GM18867 (cell line): Measurements from ENCODE around the gene LYZL1.
A peak's percentile ranks its signal among the peaks of the same experiment; 100 is the strongest.
"Not testable (repeated sequence)": the region's sequence is repeated elsewhere in the genome, so short reads cannot be mapped to it uniquely, and the experiment has no call there.

Experiments used
- ATAC-seq: cut with Tn5 transposase; IDR thresholded peaks from one replicate; pipeline ENCODE4 v1.9.1; 2021; ENCODE audit warnings: mild to moderate bottlenecking, moderate library complexity; ENCODE audit not compliant: unreplicated experiment

The LYZL1 gene

DNA sequence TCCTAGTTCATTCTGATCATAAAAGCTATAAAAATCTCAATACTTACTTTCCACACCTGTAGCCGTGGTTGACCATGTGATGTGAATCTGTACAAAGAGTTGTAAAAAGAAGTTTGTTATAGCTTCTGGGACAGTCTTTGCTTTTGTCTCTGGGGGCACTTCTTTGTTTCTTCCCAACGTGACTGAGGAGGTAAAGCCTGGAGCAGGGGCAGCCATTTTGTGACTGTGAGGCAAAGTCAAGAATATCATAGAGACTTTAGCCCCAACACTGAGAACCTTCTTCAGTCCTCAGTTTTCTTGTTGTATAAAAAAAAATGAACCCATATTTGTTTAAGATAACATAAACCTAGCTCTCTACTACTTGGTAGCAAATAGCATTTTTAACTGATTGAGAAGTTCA is 29.4 kb upstream of the LYZL1 start:
- ATAC-seq: no peak

DNA sequence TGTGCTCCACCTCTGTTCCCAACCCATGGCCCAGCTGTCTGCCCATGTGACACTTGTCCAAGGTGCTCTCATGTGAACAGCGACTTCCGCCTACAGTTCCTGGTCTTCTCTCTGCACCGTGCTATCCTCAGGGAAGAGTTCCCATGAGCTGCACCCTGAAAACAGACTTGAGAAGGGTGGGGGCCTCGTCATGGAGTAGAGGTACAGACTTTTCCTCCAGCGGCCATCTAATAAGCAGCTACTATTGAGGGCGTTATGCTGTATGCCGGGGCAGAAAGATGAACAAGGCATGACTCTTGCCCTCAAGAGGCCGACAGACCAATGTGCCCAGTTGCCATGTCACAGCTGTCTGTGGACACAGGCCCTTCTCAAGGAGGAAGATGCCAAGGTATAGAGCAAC is 25.4 kb upstream of the LYZL1 start:
- no peak for ATAC-seq

GRCh38 chr10:29265210-29265768 is 23.6 kb upstream of the LYZL1 start:
- no peak for ATAC-seq

DNA sequence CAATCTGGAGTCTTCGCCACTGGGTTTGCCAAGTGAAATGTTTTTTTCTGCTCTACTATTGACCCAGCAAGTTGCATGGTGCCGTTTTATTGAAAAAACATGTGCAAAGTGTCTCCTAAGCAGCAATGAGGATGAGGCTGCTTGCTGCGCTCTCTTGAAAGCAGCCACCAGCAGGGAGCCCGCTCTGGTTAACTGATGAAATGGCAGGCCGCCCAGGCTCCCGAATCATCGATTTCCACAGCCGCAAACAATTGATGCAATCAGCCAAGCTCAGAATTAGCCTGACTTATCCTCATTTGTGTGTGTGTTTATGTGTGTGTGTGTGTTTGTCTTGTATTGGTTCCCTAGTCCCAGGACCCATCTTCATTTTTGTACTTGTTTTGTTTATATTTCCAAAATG is 22.2 kb upstream of the LYZL1 start:
- no peak for ATAC-seq

DNA sequence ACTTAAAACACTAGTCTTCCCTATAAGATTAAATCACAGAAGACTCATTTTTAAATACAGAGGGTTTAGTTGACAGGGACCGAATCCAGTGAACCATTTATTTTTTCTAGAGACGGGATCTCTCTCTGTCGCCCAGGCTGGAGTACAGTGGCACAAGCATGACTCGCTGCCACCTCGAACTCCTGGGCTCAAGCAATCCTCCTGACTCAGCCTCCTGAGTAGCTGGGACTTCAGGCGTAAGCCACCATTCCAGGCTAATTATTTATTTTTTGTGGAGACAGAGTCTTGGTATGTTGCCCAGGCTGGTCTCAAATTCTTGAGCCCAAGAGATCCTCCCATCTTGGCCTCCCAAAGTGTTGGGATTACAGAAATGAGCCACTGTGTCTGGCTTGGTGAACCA is 20.9 kb upstream of the LYZL1 start:
- ATAC-seq: no peak

GRCh38 chr10:29269486-29269885 is 19.4 kb upstream of the LYZL1 start:
- ATAC-seq: no peak

- no peak for ATAC-seq
Measured at GRCh38 chr10:29270883-29271282, 18.0 kb upstream of the LYZL1 start.

DNA sequence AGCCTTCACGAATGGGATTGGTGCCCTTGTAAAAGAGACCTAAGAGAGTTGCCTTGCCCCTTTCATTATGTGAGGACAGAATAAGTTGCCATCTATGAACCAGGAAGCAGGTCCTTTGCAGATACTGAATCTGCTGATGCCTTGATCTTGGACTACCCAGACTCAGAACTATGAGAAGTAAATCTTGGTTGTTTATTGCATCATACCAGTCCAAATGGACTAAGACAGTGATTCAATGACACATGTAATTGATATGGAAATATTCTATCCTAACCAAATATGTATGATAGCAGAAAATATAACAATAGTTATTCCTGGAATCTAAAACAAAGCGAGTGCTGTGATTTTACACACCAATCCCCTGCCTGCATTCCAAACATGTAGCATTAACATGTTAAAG is 17.0 kb upstream of the LYZL1 start:
- no peak for ATAC-seq

- ATAC-seq: no peak
Measured at GRCh38 chr10:29273478-29273877, 15.4 kb upstream of the LYZL1 start.

- no peak for ATAC-seq
Measured at GRCh38 chr10:29276251-29276850, 12.5 kb upstream of the LYZL1 start.

GRCh38 chr10:29277296-29277695 is 11.6 kb upstream of the LYZL1 start:
- no peak for ATAC-seq

- ATAC-seq: no peak
Measured at GRCh38 chr10:29279779-29280487, 8.9 kb upstream of the LYZL1 start.

GRCh38 chr10:29280488-29280840 is 8.4 kb upstream of the LYZL1 start:
- no peak for ATAC-seq

GRCh38 chr10:29285624-29286051 is 3.2 kb upstream of the LYZL1 start:
- ATAC-seq: peak; percentile 96

DNA sequence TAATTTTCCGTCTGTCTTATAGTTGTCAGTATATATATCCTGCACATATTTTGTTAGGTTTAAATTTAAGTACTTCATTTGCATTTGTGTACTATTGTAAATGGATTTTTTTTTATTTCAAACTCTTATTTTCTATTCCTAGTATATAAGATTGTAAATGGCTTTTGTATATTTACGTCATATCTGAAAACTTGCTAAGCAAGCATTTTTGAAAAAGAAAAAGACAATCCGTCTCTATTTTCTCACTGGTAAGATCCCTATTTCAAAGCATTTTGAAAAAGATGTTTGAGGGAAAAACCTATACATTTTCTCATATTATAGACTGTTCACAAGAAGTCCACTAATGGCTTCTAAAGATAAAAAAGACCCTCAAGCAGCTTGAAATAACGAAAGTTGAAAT is 1.2 kb upstream of the LYZL1 start:
- ATAC-seq: no peak

DNA sequence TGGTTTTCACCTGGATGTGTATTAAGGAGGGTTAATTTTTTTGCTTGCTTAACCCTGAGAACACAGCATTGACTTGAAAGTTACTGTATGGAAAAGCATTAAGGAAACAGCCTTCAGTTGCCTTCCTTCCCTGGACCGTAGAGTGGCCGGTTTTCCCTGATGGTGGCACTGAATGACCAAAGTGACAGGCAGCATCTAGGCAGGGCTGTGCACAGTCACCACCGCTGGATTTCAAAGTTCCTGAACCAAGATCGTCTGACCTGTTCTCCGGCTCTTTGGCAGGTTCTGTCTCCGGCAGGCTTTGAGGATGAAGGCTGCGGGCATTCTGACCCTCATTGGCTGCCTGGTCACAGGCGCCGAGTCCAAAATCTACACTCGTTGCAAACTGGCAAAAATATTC is 2.7 kb downstream of the LYZL1 start:
- ATAC-seq: not testable (repeated sequence)

GRCh38 chr10:29292406-29292805 is 3.5 kb downstream of the LYZL1 start:
- not testable (repeated sequence) for ATAC-seq

DNA sequence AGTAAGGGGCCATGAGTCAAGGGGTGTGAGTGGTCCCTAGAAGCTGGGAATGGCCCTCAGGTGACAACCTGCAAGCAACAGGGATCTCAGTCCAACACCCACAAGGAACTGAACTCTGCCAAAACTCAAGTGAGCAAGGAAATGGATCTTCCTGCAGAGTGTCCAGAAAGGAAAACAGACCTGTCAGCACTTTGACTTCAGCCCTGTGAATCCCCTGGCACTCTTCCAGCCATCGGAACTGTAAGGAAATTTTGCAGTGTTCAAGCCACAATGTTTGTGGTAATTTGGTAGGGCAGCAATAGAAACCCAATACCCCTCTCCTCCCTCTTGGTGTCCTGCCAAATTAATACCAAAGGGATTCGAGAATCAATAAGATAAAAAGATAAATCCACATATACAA is 6.9 kb downstream of the LYZL1 start:
- no peak for ATAC-seq

DNA sequence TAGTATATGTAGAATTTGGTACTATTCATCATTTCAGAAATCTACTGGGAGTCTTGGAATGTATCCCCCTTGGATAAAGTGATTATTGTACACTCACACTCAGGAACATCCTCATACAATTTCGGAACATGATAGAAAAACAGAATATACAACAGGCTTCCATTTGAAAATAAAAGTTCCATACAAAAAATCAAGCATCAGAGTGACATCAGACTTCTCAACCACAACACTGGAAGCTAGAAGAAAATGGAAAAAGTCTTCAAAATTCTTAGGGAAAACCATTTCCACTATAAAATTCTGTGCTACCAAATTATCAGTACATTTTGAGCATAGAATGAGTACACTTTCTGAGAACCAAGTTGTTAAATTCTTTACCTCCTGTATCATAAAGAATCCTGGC is 8.8 kb downstream of the LYZL1 start:
- ATAC-seq: no peak

DNA sequence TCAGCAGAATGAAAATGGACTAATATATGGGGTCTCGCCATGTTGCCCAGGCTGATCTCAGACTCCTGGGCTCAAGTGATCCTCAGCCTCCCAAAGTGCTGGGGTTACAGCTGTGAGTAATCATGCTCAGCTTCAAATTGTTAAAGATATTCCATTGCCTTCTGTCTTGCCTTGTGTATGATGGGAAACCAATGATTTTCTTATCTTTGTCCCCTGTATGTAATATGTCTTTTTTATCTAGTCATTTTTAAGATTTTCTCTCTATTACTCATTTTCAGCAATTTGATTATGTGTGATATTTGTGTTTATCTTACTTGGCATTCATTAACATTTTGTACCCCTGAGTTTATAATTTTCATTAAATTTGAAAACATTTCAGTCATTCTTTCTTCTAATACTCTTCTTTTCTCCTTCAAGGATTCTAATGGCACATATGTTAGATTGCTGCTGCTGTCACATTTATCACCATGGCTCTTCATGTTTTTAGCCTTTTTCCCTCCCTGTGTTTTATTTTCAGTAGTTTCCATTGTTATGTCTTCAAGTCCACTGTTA is 12.6 kb downstream of the LYZL1 start:
- ATAC-seq: no peak

GRCh38 chr10:29302499-29302898 is 13.6 kb downstream of the LYZL1 start:
- no peak for ATAC-seq

DNA sequence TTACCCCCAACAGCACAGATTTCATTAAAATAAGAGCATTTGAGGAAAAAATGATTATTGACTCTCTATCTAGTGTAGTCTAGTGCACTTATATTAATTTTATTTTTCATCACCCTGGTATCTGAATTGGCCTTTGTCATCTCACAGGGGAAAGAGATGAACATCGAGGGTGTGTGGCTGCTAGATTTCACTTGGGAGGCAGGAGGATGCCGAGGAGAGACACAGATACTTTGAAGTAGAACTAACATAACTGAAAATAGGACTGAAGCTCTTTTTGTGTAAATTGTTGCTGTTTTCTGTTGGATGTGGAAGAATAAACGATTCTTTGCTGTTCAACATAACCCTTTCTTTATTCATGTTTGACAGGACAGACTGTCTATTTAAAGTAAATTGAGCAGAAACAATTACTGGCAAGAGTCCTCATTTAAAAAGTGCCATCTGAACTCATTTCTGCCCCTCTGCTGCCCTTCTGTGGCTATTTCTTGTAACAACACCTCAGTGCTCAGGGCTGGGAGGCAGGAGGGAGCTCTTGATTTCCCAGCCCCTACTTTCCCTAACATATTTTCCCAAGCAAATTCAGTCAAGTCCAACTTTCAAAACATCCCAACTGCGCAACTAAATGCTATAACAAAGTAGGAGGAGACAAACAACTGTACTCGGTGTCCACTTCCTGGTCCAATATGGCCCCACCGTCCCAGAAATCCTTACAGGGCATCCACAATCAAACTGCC is 15.6 kb downstream of the LYZL1 start:
- no peak for ATAC-seq
